Tibial nerve (tissue), 4 donors: ENCODE measurements around the gene DOCK1. TPM values are rescaled to one million over a fixed set of nuclear protein-coding genes. Genes with fewer than 3 reads are reported as not detected.
"Not testable (repeated sequence)": the region's sequence is repeated elsewhere in the genome, so short reads cannot be mapped to it uniquely, and the experiment has no call there.

Experiments used
- DNase-seq, 2 donors: peaks; one replicate each; pipeline ENCODE4 v3.0.0-alpha.2; 2019; ENCODE audit warnings: low spot score in 2 of 2
- H3K27ac ChIP-seq, 4 donors: fragments of 200-600 bp; sonication (generic) in 3 of 4; one replicate each; pipeline ENCODE4 v1.5.1; 2017 to 2019; ENCODE audit warnings: mild to moderate bottlenecking in 1 of 4
- H3K27me3 ChIP-seq, 2 donors: fragments of 200-600 bp; sonication (generic) in 1 of 2; one replicate each; pipeline versions ENCODE4 v1.5.1 to v1.6.0; 2017 to 2019
- H3K36me3 ChIP-seq, 3 donors: fragments of 200-600 bp; sonication (generic); one replicate each; pipeline ENCODE4 v1.5.1; 2018 to 2019
- H3K4me1 ChIP-seq, 4 donors: fragments of 200-600 bp; sonication (generic) in 3 of 4; one replicate each; pipeline ENCODE4 v1.5.1; 2017 to 2019
- H3K4me3 ChIP-seq, 4 donors: fragments of 200-600 bp; sonication (generic) in 3 of 4; one replicate each; pipeline ENCODE4 v1.5.1; 2017 to 2019; ENCODE audit warnings: mild to moderate bottlenecking in 1 of 4, moderate library complexity in 1 of 4
- H3K9me3 ChIP-seq, 4 donors: fragments of 200-600 bp; sonication (generic) in 3 of 4; one replicate each; pipeline ENCODE4 v1.5.1; 2017 to 2019
- CTCF ChIP-seq, 5 experiments: fragments of 200-600 bp in 3 of 5; fragments of 450-650 bp in 2 of 5; sonication (generic) in 3 of 5; IDR thresholded peaks; one replicate each; pipeline ENCODE4 v1.5.1; 2016 to 2019; ENCODE audit warnings: antibody characterized with exemption in 5 of 5, mild to moderate bottlenecking in 3 of 5, moderate library complexity in 2 of 5
- EP300 ChIP-seq, 2 donors: sonication (generic); formaldehyde crosslinking; IDR thresholded peaks; one replicate each; pipeline ENCODE4 v1.6.1; 2017; ENCODE audit warnings: antibody characterized with exemption in 2 of 2, mild to moderate bottlenecking in 1 of 2
- POLR2A ChIP-seq, 2 donors: fragments of 450-650 bp; IDR thresholded peaks; one replicate each; pipeline ENCODE4 v1.6.1; 2017; ENCODE audit warnings: antibody characterized with exemption in 2 of 2, mild to moderate bottlenecking in 2 of 2, moderate library complexity in 2 of 2
- WGBS, 2 donors: methylation state at CpG; one replicate each; pipeline ENCODE4 v1.1.5; 2018; 5-methylcytosine and 5-hydroxymethylcytosine counted together
- total RNA-seq, 4 donors: library from RNA; depleted of rRNA; stranded (reverse); fragments of >200 nt; gene quantifications; one replicate each; pipeline ENCODE4 v1.1.0, GENCODE V29; 2016

Gene DOCK1
- total RNA-seq, 4 donors from 2014 or later: 57.3 to 76.7 (median 63.7) TPM

- H3K4me3 ChIP-seq: no peak overlapping the region
- peaks cover 0 to 1% (median 0%) of the 10 kb centered on the region in 4 donors for H3K4me1 ChIP-seq
- no peak overlapping the region for H3K27ac ChIP-seq
- H3K9me3 ChIP-seq: no peaks in the 10 kb centered on the region
- H3K36me3 ChIP-seq: no peaks in the 10 kb centered on the region
- TF ChIP-seq POLR2A (IDR thresholded peaks at IDR 0.05) (no peak), CTCF (IDR thresholded peaks at IDR 0.05) (no peak), EP300 (IDR thresholded peaks at IDR 0.05) (no peak)
- WGBS, 2 donors: 40 to 54% methylated on average over 3 of the region's 3 CpGs
- no peaks in the 10 kb centered on the region for H3K27me3 ChIP-seq
- DNase-seq: no peak
Observed at GRCh38 chr10:126872768-126873167, 32.5 kb upstream of the DOCK1 start.

- Histone ChIP-seq H3K27me3 (no peaks in the 10 kb centered on the region), H3K36me3 (no peaks in the 10 kb centered on the region), H3K4me1 (no peaks in the 10 kb centered on the region), H3K4me3 (no peak overlapping the region), H3K9me3 (no peaks in the 10 kb centered on the region), H3K27ac (no peak overlapping the region)
- TF ChIP-seq CTCF (IDR thresholded peaks at IDR 0.05) (no peak), POLR2A (IDR thresholded peaks at IDR 0.05) (no peak), EP300 (IDR thresholded peaks at IDR 0.05) (no peak)
- 81% methylated on average over 3 of the region's 3 CpGs for WGBS, 2 donors
- no peak for DNase-seq
Observed at GRCh38 chr10:126876456-126876855, 28.8 kb upstream of the DOCK1 start.

GRCh38 chr10:126877390-126877789 is 27.8 kb upstream of the DOCK1 start:
- Histone ChIP-seq H3K4me3 (no peak overlapping the region), H3K4me1 (no peaks in the 10 kb centered on the region), H3K27ac (no peak overlapping the region), H3K27me3 (no peaks in the 10 kb centered on the region), H3K9me3 (no peaks in the 10 kb centered on the region), H3K36me3 (no peaks in the 10 kb centered on the region)
- WGBS, 2 donors: 81 to 82% methylated on average over 2 of the region's 2 CpGs
- no peak for DNase-seq
- TF ChIP-seq POLR2A (IDR thresholded peaks at IDR 0.05) (no peak), CTCF (IDR thresholded peaks at IDR 0.05) (no peak), EP300 (IDR thresholded peaks at IDR 0.05) (no peak)

- WGBS, 2 donors: 85 to 90% methylated on average over 7 to 10 of the region's 10 CpGs
- Histone ChIP-seq H3K27me3 (no peaks in the 10 kb centered on the region), H3K4me1 (no peaks in the 10 kb centered on the region), H3K9me3 (no peaks in the 10 kb centered on the region), H3K27ac (no peak overlapping the region), H3K36me3 (no peaks in the 10 kb centered on the region), H3K4me3 (no peak overlapping the region)
- TF ChIP-seq POLR2A (IDR thresholded peaks at IDR 0.05) (no peak), CTCF (IDR thresholded peaks at IDR 0.05) (no peak), EP300 (IDR thresholded peaks at IDR 0.05) (no peak)
- DNase-seq: no peak
Observed at GRCh38 chr10:126878594-126878993, 26.6 kb upstream of the DOCK1 start.

- Histone ChIP-seq H3K36me3 (no peaks in the 10 kb centered on the region), H3K4me1 (no peaks in the 10 kb centered on the region), H3K4me3 (no peak overlapping the region), H3K27me3 (no peaks in the 10 kb centered on the region), H3K9me3 (no peaks in the 10 kb centered on the region), H3K27ac (no peak overlapping the region)
- WGBS, 2 donors: 62 to 73% methylated on average over 4 to 5 of the region's 5 CpGs
- no peak for DNase-seq
- TF ChIP-seq EP300 (IDR thresholded peaks at IDR 0.05) (no peak), CTCF (IDR thresholded peaks at IDR 0.05) (no peak), POLR2A (IDR thresholded peaks at IDR 0.05) (no peak)
Observed at GRCh38 chr10:126880926-126881325, 24.3 kb upstream of the DOCK1 start.

- 51 to 54% methylated on average over 7 to 8 of the region's 16 CpGs for WGBS, 2 donors
- H3K4me3 ChIP-seq, H3K27ac ChIP-seq, H3K9me3 ChIP-seq, DNase-seq, H3K27me3 ChIP-seq, H3K4me1 ChIP-seq, H3K36me3 ChIP-seq: not testable (repeated sequence)
Observed at GRCh38 chr10:126882055-126882454, 23.2 kb upstream of the DOCK1 start.

GRCh38 chr10:126888436-126888835 is 16.8 kb upstream of the DOCK1 start:
- not testable (repeated sequence) for H3K4me3 ChIP-seq, H3K27me3 ChIP-seq, H3K36me3 ChIP-seq, H3K27ac ChIP-seq, H3K9me3 ChIP-seq, DNase-seq, H3K4me1 ChIP-seq
- WGBS, 2 donors: 56 to 69% methylated on average over 1 of the region's 1 CpG
